ENCODE results near the gene DOCK11.

DOCK11 gene

DNA sequence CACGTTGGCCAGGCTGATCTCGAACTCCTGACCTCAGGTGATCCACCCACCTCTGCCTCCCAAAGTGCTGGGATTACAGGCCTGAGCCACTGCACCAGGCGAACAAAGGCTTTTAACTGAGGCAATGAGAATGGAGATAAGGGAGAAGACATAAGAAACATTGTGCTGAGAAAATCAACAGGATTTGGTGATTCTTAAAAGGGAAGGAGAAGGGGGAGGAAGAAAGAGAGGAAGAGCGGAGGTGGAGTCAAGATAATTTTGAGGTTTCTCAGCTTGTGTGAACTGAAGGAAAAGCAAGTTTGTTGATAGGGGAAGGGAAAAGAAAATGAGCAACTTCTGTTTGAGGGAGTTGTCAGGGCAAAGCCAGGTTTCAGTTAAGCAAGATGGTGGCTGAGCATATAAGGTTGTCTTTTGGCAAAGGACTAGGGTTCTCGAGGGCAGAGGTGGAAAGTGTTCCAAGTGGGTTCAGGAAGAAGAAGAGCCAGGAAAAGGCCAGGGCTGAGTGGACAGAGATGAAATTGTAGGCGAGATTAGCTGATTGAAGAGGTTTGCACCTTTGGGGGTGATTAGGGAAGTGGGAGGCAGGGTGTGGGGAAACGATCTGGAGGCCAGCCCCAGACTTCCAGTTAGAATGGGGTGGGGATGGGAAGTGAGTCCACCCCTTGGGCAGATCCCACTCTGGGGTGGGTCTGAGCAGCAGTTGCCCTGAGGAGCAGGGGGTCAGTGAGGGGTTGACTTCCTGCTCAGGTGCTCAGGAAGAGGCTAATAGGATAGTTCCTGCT lies 7.8 kb downstream of the DOCK11 start:
- H3K4me3 ChIP-seq (replicated peaks; ENCODE audit: insufficient read depth, low read length) = peak overlapping the region; percentile 18; the same call in 1 of the 2 replicates
- peak overlapping the region; percentile 100 for H3K27ac ChIP-seq (replicated peaks)
- TF ChIP-seq SPI1 (IDR thresholded peaks at IDR 0.05; ENCODE audit: borderline replicate concordance, low read depth) = peak; percentile 74; the same call in 1 of the 2 replicates
- TF ChIP-seq, protein P1, sequence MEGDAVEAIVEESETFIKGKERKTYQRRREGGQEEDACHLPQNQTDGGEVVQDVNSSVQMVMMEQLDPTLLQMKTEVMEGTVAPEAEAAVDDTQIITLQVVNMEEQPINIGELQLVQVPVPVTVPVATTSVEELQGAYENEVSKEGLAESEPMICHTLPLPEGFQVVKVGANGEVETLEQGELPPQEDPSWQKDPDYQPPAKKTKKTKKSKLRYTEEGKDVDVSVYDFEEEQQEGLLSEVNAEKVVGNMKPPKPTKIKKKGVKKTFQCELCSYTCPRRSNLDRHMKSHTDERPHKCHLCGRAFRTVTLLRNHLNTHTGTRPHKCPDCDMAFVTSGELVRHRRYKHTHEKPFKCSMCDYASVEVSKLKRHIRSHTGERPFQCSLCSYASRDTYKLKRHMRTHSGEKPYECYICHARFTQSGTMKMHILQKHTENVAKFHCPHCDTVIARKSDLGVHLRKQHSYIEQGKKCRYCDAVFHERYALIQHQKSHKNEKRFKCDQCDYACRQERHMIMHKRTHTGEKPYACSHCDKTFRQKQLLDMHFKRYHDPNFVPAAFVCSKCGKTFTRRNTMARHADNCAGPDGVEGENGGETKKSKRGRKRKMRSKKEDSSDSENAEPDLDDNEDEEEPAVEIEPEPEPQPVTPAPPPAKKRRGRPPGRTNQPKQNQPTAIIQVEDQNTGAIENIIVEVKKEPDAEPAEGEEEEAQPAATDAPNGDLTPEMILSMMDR (IDR thresholded peaks at IDR 0.05; ENCODE audit: insufficient read depth, low read length) = no peak
- peak in 1 of 2 experiments; percentile 48 for DNase-seq (ENCODE audit: low read depth in 1 of 2, low spot score in 1 of 2)
- no peaks in the 10 kb centered on the region for H3K27me3 ChIP-seq (ENCODE audit: insufficient read depth, poor library complexity, severe bottlenecking)

DNA sequence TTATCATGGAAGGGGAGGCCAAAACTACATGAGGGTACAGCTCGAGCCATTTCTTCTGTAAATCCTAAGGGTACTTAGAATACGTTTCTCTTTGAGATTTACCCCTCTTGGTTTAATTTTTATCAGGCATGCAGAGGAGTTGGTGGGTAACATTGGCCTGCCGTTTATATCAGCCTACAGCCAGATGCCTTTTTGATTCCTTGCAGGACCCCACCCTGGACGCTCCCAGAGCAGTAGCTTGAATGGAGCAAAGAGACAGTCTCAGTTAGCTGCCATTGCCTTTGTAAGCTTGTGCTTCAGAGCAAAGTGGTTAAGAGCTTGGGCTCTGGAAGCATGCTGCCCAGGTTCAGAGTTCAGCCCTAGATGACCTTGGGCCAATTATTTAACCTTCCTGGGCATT lies 9.0 kb downstream of the DOCK11 start:
- DNase-seq (ENCODE audit: low read depth in 1 of 2, low spot score in 1 of 2) = no peak
- TF ChIP-seq SPI1 (IDR thresholded peaks at IDR 0.05; ENCODE audit: borderline replicate concordance, low read depth) (no peak), POLR2AphosphoS5 (IDR thresholded peaks at IDR 0.05; ENCODE audit: low read depth) (no peak)
- TF ChIP-seq, protein P1 (IDR thresholded peaks at IDR 0.05; ENCODE audit: insufficient read depth, low read length) = no peak
- TF ChIP-seq, protein P2, sequence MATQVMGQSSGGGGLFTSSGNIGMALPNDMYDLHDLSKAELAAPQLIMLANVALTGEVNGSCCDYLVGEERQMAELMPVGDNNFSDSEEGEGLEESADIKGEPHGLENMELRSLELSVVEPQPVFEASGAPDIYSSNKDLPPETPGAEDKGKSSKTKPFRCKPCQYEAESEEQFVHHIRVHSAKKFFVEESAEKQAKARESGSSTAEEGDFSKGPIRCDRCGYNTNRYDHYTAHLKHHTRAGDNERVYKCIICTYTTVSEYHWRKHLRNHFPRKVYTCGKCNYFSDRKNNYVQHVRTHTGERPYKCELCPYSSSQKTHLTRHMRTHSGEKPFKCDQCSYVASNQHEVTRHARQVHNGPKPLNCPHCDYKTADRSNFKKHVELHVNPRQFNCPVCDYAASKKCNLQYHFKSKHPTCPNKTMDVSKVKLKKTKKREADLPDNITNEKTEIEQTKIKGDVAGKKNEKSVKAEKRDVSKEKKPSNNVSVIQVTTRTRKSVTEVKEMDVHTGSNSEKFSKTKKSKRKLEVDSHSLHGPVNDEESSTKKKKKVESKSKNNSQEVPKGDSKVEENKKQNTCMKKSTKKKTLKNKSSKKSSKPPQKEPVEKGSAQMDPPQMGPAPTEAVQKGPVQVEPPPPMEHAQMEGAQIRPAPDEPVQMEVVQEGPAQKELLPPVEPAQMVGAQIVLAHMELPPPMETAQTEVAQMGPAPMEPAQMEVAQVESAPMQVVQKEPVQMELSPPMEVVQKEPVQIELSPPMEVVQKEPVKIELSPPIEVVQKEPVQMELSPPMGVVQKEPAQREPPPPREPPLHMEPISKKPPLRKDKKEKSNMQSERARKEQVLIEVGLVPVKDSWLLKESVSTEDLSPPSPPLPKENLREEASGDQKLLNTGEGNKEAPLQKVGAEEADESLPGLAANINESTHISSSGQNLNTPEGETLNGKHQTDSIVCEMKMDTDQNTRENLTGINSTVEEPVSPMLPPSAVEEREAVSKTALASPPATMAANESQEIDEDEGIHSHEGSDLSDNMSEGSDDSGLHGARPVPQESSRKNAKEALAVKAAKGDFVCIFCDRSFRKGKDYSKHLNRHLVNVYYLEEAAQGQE (IDR thresholded peaks at IDR 0.05; ENCODE audit: insufficient replicate concordance, low read depth) = no peak
- no peak overlapping the region for H3K4me3 ChIP-seq (replicated peaks; ENCODE audit: insufficient read depth, low read length)
- peak overlapping the region; percentile 100 for H3K27ac ChIP-seq (replicated peaks)
- H3K27me3 ChIP-seq (ENCODE audit: insufficient read depth, poor library complexity, severe bottlenecking) = no peaks in the 10 kb centered on the region

DNA sequence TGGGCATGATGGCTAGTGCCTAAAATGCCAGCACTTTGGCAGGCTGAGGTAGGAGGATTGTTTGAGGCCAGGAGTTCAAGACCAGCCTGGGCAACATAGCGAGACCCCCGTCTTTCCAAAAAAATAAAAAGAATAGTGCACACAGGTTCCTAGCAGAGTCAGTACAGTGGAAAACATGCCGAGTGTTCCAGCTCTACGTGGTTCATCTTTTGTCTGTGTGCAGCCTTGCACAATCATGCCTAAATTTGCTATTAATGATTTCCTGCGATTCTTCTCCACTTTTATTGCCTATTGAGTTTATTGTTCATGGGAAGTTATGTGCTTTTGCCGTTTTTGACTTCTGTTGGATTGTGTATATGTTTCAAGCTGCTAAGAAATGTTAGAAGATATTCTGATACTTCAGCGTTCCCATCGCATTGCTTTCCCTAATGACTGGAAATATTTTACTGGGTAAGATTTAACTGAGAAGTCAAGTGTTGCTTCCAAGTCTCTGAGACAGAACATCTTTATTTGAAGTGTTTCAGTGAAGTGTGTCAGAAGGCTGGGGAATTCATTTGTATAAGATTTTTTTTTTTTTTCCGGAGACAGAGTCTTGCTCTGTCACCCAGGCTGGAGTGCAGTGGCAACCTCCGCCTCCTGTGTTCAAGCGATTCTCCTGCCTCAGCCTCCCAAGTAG lies 11.3 kb downstream of the DOCK11 start:
- Histone ChIP-seq H3K27me3 (ENCODE audit: insufficient read depth, poor library complexity, severe bottlenecking) (no peaks in the 10 kb centered on the region), H3K4me3 (replicated peaks; ENCODE audit: insufficient read depth, low read length) (no peak overlapping the region), H3K27ac (replicated peaks) (no peak overlapping the region)
- TF ChIP-seq POLR2AphosphoS5 (IDR thresholded peaks at IDR 0.05; ENCODE audit: low read depth) = no peak
- TF ChIP-seq GABPA (IDR thresholded peaks at IDR 0.05; ENCODE audit: low read depth) = no peak
- TF ChIP-seq, protein P2 (IDR thresholded peaks at IDR 0.05; ENCODE audit: insufficient replicate concordance, low read depth) = no peak
- TF ChIP-seq SPI1 (IDR thresholded peaks at IDR 0.05; ENCODE audit: borderline replicate concordance, low read depth) = no peak
- TF ChIP-seq, protein P1 (IDR thresholded peaks at IDR 0.05; ENCODE audit: insufficient read depth, low read length) = no peak
- no peak for DNase-seq (ENCODE audit: low read depth in 1 of 2, low spot score in 1 of 2)
